Measurements from ENCODE around the gene ADAM12. TPM values are rescaled to one million over a fixed set of nuclear protein-coding genes. Genes with fewer than 3 reads are reported as not detected.

ADAM12 gene
- total RNA-seq, 3 donors from 2014 or later (not counting 1 experiment from before 2014, with no cell fraction given): 1.6 to 1.9 (median 1.8) TPM

GRCh38 chr10:126229686-126230085 lies 158.6 kb downstream of the ADAM12 start:
- DNase-seq (no peak), ATAC-seq (no peak)
- H3K27ac ChIP-seq (ENCODE audit: low read length): no peak overlapping the region
- 90% methylated on average over 8 of the region's 8 CpGs for WGBS (ENCODE audit: insufficient coverage)
- TF ChIP-seq, protein P1, sequence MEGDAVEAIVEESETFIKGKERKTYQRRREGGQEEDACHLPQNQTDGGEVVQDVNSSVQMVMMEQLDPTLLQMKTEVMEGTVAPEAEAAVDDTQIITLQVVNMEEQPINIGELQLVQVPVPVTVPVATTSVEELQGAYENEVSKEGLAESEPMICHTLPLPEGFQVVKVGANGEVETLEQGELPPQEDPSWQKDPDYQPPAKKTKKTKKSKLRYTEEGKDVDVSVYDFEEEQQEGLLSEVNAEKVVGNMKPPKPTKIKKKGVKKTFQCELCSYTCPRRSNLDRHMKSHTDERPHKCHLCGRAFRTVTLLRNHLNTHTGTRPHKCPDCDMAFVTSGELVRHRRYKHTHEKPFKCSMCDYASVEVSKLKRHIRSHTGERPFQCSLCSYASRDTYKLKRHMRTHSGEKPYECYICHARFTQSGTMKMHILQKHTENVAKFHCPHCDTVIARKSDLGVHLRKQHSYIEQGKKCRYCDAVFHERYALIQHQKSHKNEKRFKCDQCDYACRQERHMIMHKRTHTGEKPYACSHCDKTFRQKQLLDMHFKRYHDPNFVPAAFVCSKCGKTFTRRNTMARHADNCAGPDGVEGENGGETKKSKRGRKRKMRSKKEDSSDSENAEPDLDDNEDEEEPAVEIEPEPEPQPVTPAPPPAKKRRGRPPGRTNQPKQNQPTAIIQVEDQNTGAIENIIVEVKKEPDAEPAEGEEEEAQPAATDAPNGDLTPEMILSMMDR (IDR thresholded peaks at IDR 0.05): no peak
- Mint-ChIP-seq H3K36me3 (no peaks in the 10 kb centered on the region), H3K9me3 (no peaks in the 10 kb centered on the region), H3K27me3 (ENCODE audit: low read depth in 2 of 2) (peaks cover 19 to 20% of the 10 kb centered on the region in 2 donors), H3K27ac (no peak overlapping the region), H3K4me1 (no peaks in the 10 kb centered on the region), H3K4me3 (no peak overlapping the region)
- H3K9me3 ChIP-seq (ENCODE audit: control insufficient read depth, insufficient read depth, low read length): no peaks in the 10 kb centered on the region
- H3K4me1 ChIP-seq (ENCODE audit: control insufficient read depth, insufficient read depth, low read length): no peaks in the 10 kb centered on the region
- no peaks in the 10 kb centered on the region for H3K36me3 ChIP-seq (ENCODE audit: control insufficient read depth, insufficient read depth, low read length)
- intact Hi-C loops (cut with micrococcal nuclease): no loop called here
- H3K27me3 ChIP-seq (ENCODE audit: control insufficient read depth, insufficient read depth, low read length): no peaks in the 10 kb centered on the region
- H3K4me3 ChIP-seq (ENCODE audit: low read length): no peak overlapping the region

DNA sequence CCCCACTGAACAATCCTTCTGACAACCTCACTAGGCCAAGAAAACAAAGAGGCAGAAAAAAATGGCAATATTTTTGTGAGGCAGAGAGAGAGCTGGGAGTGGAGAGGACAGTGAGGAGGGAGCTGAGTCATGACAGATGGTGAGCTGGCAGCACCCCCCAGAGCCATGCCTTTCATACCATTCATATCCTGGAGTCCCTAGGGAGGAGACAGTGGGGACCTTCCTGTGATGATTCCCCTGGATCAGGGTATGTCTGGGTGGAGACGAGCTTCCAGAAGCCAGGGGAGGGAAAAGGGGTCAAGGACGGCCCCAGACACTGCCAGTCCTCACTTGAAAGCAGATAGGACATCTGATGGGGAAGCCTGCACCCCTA lies 160.5 kb downstream of the ADAM12 start:
- no peaks in the 10 kb centered on the region for H3K36me3 Mint-ChIP-seq
- no peaks in the 10 kb centered on the region for H3K36me3 ChIP-seq (ENCODE audit: control insufficient read depth, insufficient read depth, low read length)
- no peak overlapping the region for H3K27ac Mint-ChIP-seq
- no peaks in the 10 kb centered on the region for H3K9me3 ChIP-seq (ENCODE audit: control insufficient read depth, insufficient read depth, low read length)
- intact Hi-C loops (cut with micrococcal nuclease): no loop called here
- TF ChIP-seq, protein P1 (IDR thresholded peaks at IDR 0.05): no peak
- H3K27me3 Mint-ChIP-seq (ENCODE audit: low read depth in 2 of 2): peaks cover 13 to 15% of the 10 kb centered on the region in 2 donors
- H3K27me3 ChIP-seq (ENCODE audit: control insufficient read depth, insufficient read depth, low read length): no peaks in the 10 kb centered on the region
- no peak for ATAC-seq
- WGBS (ENCODE audit: insufficient coverage): 74% methylated on average over 2 of the region's 2 CpGs
- DNase-seq: no peak
- no peak overlapping the region for H3K4me3 ChIP-seq (ENCODE audit: low read length)
- no peaks in the 10 kb centered on the region for H3K4me1 Mint-ChIP-seq
- no peaks in the 10 kb centered on the region for H3K4me1 ChIP-seq (ENCODE audit: control insufficient read depth, insufficient read depth, low read length)
- no peak overlapping the region for H3K4me3 Mint-ChIP-seq
- H3K9me3 Mint-ChIP-seq: no peaks in the 10 kb centered on the region
- H3K27ac ChIP-seq (ENCODE audit: low read length): no peak overlapping the region

- Histone ChIP-seq H3K4me1 (ENCODE audit: control insufficient read depth, insufficient read depth, low read length) (no peaks in the 10 kb centered on the region), H3K27me3 (ENCODE audit: control insufficient read depth, insufficient read depth, low read length) (no peaks in the 10 kb centered on the region), H3K36me3 (ENCODE audit: control insufficient read depth, insufficient read depth, low read length) (no peaks in the 10 kb centered on the region), H3K4me3 (ENCODE audit: low read length) (no peak overlapping the region), H3K9me3 (ENCODE audit: control insufficient read depth, insufficient read depth, low read length) (no peaks in the 10 kb centered on the region), H3K27ac (ENCODE audit: low read length) (no peak overlapping the region)
- WGBS (ENCODE audit: insufficient coverage): 89% methylated on average over 10 of the region's 10 CpGs
- TF ChIP-seq, protein P1 (IDR thresholded peaks at IDR 0.05): no peak
- H3K27ac Mint-ChIP-seq: no peak overlapping the region
- no peak for DNase-seq
- intact Hi-C loops (cut with micrococcal nuclease): no loop called here
- no peaks in the 10 kb centered on the region for H3K9me3 Mint-ChIP-seq
- no peak for ATAC-seq
- peaks cover 9% of the 10 kb centered on the region in 2 donors for H3K27me3 Mint-ChIP-seq (ENCODE audit: low read depth in 2 of 2)
- no peak overlapping the region for H3K4me3 Mint-ChIP-seq
- no peaks in the 10 kb centered on the region for H3K4me1 Mint-ChIP-seq
- no peaks in the 10 kb centered on the region for H3K36me3 Mint-ChIP-seq
Measured at GRCh38 chr10:126226988-126227761, 161.1 kb downstream of the ADAM12 start.

GRCh38 chr10:126226205-126226604 lies 162.1 kb downstream of the ADAM12 start:
- no peaks in the 10 kb centered on the region for H3K27me3 Mint-ChIP-seq (ENCODE audit: low read depth in 2 of 2)
- DNase-seq (no peak), ATAC-seq (no peak)
- no peaks in the 10 kb centered on the region for H3K36me3 Mint-ChIP-seq
- no peaks in the 10 kb centered on the region for H3K9me3 ChIP-seq (ENCODE audit: control insufficient read depth, insufficient read depth, low read length)
- H3K4me1 Mint-ChIP-seq: no peaks in the 10 kb centered on the region
- intact Hi-C loops (cut with micrococcal nuclease): no loop called here
- no peaks in the 10 kb centered on the region for H3K9me3 Mint-ChIP-seq
- H3K4me3 Mint-ChIP-seq: no peak overlapping the region
- H3K36me3 ChIP-seq (ENCODE audit: control insufficient read depth, insufficient read depth, low read length): no peaks in the 10 kb centered on the region
- H3K4me3 ChIP-seq (ENCODE audit: low read length): no peak overlapping the region
- H3K27ac Mint-ChIP-seq: no peak overlapping the region
- 93% methylated on average over 8 of the region's 9 CpGs for WGBS (ENCODE audit: insufficient coverage)
- TF ChIP-seq, protein P1 (IDR thresholded peaks at IDR 0.05): no peak
- H3K27me3 ChIP-seq (ENCODE audit: control insufficient read depth, insufficient read depth, low read length): no peaks in the 10 kb centered on the region
- H3K4me1 ChIP-seq (ENCODE audit: control insufficient read depth, insufficient read depth, low read length): no peaks in the 10 kb centered on the region
- H3K27ac ChIP-seq (ENCODE audit: low read length): no peak overlapping the region
